Measurements from ENCODE around the gene CHDH. TPM values are rescaled to one million over a fixed set of nuclear protein-coding genes. Genes with fewer than 3 reads are reported as not detected.

Gene CHDH
- polyA plus RNA-seq, 2 of the 4 experiments (the other 2 are of a cell fraction) = 1.1 to 2.8 TPM

DNA sequence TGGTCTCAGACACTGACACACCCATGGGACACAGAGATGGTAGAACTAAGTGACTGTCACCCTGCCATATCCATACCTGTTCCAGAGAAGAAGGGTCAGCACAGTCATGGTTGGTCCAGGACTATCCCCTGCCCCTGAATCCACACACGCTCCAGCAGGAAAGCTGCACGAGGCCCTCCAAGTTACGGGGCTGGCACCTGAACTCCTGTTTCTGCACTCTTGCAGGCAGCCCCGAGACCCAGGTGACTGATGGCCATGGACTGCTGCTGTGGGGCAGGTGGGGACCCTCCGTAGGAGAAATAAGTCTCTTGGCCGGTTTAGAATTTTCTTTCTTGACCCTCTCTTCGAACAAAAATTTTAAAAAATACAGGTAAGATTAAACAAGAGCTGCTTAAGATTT, 30.6 kb downstream of the CHDH start:
- Histone ChIP-seq H3K4me3 (no peak overlapping the region), H3K27ac (no peak overlapping the region), H3K4me1 (no peaks in the 10 kb centered on the region), H3K4me2 (no peak overlapping the region), H3K9me3 (no peaks in the 10 kb centered on the region)
- POLR2A ChIA-PET = no interaction called here
- no peak for ATAC-seq
- TF ChIP-seq HOXB5 (CRISPR knock-in tag; IDR thresholded peaks at IDR 0.05) (no peak), ZNF302 (CRISPR knock-in tag; IDR thresholded peaks at IDR 0.05) (no peak), HES2 (IDR thresholded peaks at IDR 0.05) (no peak), NPAS2 (CRISPR knock-in tag; IDR thresholded peaks at IDR 0.05; ENCODE audit: borderline replicate concordance) (no peak)
- TF ChIP-seq, protein P1, sequence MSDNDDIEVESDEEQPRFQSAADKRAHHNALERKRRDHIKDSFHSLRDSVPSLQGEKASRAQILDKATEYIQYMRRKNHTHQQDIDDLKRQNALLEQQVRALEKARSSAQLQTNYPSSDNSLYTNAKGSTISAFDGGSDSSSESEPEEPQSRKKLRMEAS (IDR thresholded peaks at IDR 0.05) = no peak
- TF ChIP-seq, protein P2, sequence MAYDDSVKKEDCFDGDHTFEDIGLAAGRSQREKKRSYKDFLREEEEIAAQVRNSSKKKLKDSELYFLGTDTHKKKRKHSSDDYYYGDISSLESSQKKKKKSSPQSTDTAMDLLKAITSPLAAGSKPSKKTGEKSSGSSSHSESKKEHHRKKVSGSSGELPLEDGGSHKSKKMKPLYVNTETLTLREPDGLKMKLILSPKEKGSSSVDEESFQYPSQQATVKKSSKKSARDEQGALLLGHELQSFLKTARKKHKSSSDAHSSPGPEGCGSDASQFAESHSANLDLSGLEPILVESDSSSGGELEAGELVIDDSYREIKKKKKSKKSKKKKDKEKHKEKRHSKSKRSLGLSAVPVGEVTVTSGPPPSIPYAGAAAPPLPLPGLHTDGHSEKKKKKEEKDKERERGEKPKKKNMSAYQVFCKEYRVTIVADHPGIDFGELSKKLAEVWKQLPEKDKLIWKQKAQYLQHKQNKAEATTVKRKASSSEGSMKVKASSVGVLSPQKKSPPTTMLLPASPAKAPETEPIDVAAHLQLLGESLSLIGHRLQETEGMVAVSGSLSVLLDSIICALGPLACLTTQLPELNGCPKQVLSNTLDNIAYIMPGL (CRISPR knock-in tag; IDR thresholded peaks at IDR 0.05; ENCODE audit: borderline replicate concordance) = no peak
- WGBS (ENCODE audit: missing lambda C conversion rate) = 98% methylated on average over 3 of the region's 7 CpGs
- no peak for DNase-seq (ENCODE audit: low read depth in 1 of 2, low spot score in 1 of 2)
- no peak for FAIRE-seq
- CTCF ChIA-PET = no interaction called here

DNA sequence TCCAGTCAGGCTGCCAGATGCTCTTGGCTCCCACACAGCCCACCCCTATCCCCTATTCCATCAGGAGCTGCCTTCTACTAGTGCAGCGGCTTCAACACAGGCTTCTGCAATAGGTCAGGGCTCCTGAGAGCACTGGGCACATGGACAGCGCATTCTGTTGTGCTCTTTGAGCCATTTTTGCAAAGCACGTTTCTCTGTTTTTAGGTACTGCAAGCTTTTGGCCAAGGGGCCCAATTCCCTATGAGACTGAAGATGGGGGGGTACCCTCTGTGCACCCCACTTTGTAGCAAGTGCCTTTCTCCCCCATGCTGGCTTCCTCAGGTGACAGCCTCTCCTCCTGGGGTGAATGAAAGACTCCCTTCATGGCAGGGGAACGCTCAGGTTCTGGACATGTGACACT, 31.2 kb downstream of the CHDH start:
- 100% methylated on average over 4 of the region's 4 CpGs for WGBS (ENCODE audit: missing lambda C conversion rate)
- DNase-seq (ENCODE audit: low read depth in 1 of 2, low spot score in 1 of 2) (no peak), FAIRE-seq (no peak), ATAC-seq (no peak)
- H3K4me3 ChIP-seq = no peak overlapping the region
- H3K9me3 ChIP-seq = no peaks in the 10 kb centered on the region
- TF ChIP-seq FOXS1 (CRISPR knock-in tag; IDR thresholded peaks at IDR 0.05) = no peak
- TF ChIP-seq JUN (IDR thresholded peaks at IDR 0.05) = no peak
- no peak for TF ChIP-seq TP53 (CRISPR knock-in tag; IDR thresholded peaks at IDR 0.05)
- no peak for TF ChIP-seq SMC3 (IDR thresholded peaks at IDR 0.05)
- H3K27ac ChIP-seq = no peak overlapping the region
- ChIA-PET CTCF (no interaction called here), POLR2A (no interaction called here)
- H3K4me1 ChIP-seq = no peaks in the 10 kb centered on the region
- H3K4me2 ChIP-seq = no peak overlapping the region

DNA sequence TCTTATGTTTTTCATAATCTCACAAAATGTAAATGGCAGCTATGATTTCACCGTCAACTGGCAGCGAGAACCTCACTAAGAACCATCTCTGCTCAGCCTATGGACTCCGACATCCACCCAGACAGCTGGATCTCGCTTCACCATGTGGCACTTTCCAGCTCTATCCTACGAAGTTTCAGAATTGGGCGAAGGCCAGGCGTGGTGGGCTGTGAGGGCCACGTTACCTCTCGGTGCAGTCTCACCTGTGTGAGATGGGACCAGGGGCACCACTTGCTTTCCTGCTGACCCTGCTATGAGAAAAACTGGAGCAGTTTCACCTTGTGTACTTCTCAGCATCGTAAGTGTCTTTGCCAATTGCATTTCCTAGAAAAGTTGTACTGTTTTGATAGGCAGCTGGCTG, 32.3 kb downstream of the CHDH start:
- no peak for DNase-seq (ENCODE audit: low read depth in 1 of 2, low spot score in 1 of 2)
- no peak for ATAC-seq
- CTCF ChIA-PET = no interaction called here
- no peak for TF ChIP-seq SREBF2 (IDR thresholded peaks at IDR 0.05)
- TF ChIP-seq POLR2AphosphoS2 (conservative IDR thresholded peaks at IDR 0.05; ENCODE audit: low read length) = no peak
- no peak for TF ChIP-seq ZFP36 (IDR thresholded peaks at IDR 0.05; ENCODE audit: borderline replicate concordance, partially characterized antibody)
- no peak for TF ChIP-seq MAZ (IDR thresholded peaks at IDR 0.05; ENCODE audit: borderline replicate concordance, low read depth, low read length)
- no peak for TF ChIP-seq RCOR1 (IDR thresholded peaks at IDR 0.05; ENCODE audit: low read depth, low read length)
- TF ChIP-seq, protein P3, sequence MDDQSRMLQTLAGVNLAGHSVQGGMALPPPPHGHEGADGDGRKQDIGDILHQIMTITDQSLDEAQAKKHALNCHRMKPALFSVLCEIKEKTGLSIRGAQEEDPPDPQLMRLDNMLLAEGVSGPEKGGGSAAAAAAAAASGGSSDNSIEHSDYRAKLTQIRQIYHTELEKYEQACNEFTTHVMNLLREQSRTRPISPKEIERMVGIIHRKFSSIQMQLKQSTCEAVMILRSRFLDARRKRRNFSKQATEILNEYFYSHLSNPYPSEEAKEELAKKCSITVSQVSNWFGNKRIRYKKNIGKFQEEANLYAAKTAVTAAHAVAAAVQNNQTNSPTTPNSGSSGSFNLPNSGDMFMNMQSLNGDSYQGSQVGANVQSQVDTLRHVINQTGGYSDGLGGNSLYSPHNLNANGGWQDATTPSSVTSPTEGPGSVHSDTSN (IDR thresholded peaks at IDR 0.05) = no peak
- no peak for TF ChIP-seq FOXS1 (CRISPR knock-in tag; IDR thresholded peaks at IDR 0.05)
- H3K27ac ChIP-seq = no peak overlapping the region
- no peaks in the 10 kb centered on the region for H3K4me1 ChIP-seq
- 78% methylated on average over 8 of the region's 10 CpGs for WGBS (ENCODE audit: missing lambda C conversion rate)
- FAIRE-seq = no peak
- POLR2A ChIA-PET = no interaction called here
- no peak overlapping the region for H3K4me2 ChIP-seq
- no peak overlapping the region for H3K4me3 ChIP-seq
- H3K9me3 ChIP-seq = no peaks in the 10 kb centered on the region

DNA sequence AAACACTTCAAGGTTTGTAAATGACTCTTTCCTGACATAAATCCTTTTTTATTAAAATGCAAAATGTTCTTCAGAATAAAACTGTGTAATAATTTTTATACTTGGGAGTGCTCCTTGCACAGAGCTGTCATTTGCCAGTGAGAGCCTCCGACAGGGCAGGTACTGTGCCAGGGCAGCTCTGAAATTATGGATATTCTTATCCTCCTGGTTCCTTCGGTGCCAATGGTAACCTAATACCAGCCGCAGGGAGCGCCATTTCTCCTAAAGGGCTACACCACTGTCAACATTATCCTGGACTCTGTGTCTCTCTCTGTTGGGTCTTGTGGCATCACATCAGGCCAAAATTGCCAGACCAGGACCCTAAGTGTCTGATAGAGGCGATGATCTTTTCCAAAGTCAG, 33.0 kb downstream of the CHDH start:
- POLR2A ChIA-PET = no interaction called here
- no peaks in the 10 kb centered on the region for H3K4me1 ChIP-seq
- H3K27ac ChIP-seq = no peak overlapping the region
- H3K4me3 ChIP-seq = no peak overlapping the region
- CTCF ChIA-PET = no interaction called here
- FAIRE-seq = no peak
- no peak for ATAC-seq
- DNase-seq (ENCODE audit: low read depth in 1 of 2, low spot score in 1 of 2) = no peak
- 94% methylated on average over 5 of the region's 5 CpGs for WGBS (ENCODE audit: missing lambda C conversion rate)
- no peaks in the 10 kb centered on the region for H3K9me3 ChIP-seq
- TF ChIP-seq POLR2A (IDR thresholded peaks at IDR 0.05; ENCODE audit: low read length) = no peak
- no peak for TF ChIP-seq MYC (IDR thresholded peaks at IDR 0.05; ENCODE audit: borderline replicate concordance, low read length)
- TF ChIP-seq EHF (CRISPR knock-in tag; IDR thresholded peaks at IDR 0.05) = no peak
- TF ChIP-seq NPAS2 (CRISPR knock-in tag; IDR thresholded peaks at IDR 0.05; ENCODE audit: borderline replicate concordance) = no peak
- TF ChIP-seq POLR2AphosphoS2 (conservative IDR thresholded peaks at IDR 0.05; ENCODE audit: low read length) = no peak
- TF ChIP-seq, protein P3 (IDR thresholded peaks at IDR 0.05) = no peak
- TF ChIP-seq EHMT2 (IDR thresholded peaks at IDR 0.05; ENCODE audit: low read depth) = no peak
- no peak for TF ChIP-seq REST (IDR thresholded peaks at IDR 0.05)
- TF ChIP-seq TP53 (CRISPR knock-in tag; IDR thresholded peaks at IDR 0.05) = no peak
- H3K4me2 ChIP-seq = no peak overlapping the region

Data from A549 (cell line).